Measurements from ENCODE around the gene ACSF3.

The ACSF3 gene

GRCh38 chr16:89190150-89190958 lies 96.7 kb downstream of the ACSF3 start:
- no peak for DNase-seq (ENCODE audit: low read depth)

- no peak for DNase-seq (ENCODE audit: low read depth)
Observed at GRCh38 chr16:89191033-89191900, 97.6 kb downstream of the ACSF3 start.

- DNase-seq (ENCODE audit: low read depth): no peak
Observed at GRCh38 chr16:89191901-89192185, 98.2 kb downstream of the ACSF3 start.

DNA sequence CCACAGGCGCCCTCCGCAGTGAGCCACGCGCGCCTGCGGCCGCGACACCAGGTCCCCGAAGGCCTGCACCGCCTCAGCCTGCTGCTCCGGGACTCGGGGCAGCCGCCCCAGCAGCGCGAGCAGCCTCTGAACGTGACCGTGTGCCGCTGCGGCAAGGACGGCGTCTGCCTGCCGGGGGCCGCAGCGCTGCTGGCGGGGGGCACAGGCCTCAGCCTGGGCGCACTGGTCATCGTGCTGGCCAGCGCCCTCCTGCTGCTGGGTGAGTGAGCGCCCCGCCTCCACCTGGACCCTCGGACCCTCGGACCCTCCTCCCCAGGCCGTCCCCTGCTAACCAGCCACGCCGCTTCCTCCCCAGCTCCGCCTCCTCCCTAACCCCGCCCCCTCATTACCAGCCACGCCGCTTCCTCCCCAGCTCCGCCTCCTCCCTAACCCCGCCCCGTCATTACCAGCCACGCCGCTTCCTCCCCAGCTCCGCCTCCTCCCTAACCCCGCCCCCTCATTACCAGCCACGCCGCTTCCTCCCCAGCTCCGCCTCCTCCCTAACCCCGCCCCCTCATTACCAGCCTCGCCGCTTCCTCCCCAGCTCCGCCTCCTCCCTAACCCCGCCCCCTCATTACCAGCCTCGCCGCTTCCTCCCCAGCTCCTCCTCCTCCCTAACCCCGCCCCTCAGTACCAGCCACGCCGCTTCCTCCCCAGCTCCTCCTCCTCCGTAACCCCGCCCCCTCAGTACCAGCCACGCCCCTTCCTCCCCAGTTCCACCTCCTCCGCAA lies 98.7 kb downstream of the ACSF3 start:
- peak; percentile 71 for DNase-seq (ENCODE audit: low read depth)

GRCh38 chr16:89192956-89193575 lies 99.4 kb downstream of the ACSF3 start:
- peak; percentile 51 for DNase-seq (ENCODE audit: low read depth)

DNA sequence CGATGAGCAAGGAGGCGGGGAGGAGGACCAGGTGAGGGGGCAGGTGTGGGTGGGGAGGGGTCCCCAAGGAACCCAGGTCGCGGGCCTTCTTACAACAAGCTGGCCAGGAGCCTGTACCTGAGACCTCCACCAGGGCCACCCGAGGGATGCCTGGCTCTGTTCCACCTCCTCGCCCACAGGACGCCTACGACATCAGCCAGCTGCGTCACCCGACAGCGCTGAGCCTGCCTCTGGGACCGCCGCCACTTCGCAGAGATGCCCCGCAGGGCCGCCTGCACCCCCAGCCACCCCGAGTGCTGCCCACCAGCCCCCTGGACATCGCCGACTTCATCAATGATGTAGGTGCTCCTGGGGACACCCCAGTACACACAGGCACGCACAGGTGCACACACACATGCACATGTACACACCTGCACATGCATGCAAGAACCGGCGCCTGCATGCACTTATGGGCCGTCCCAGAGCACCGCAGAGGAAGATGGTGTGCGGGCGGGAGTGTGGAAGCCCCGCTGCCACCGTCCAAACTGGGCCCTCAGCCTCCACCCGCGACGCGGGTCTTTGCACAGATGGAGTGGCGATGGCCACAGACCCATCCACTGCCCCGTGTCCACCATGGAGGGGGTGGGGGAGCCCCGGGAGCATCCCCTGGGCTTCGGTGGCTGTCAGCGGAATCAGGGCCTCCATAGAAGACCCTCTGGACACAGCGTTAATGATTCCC lies 100.1 kb downstream of the ACSF3 start:
- DNase-seq (ENCODE audit: low read depth): no peak

GRCh38 chr16:89194340-89195311 lies 101.0 kb downstream of the ACSF3 start:
- no peak for DNase-seq (ENCODE audit: low read depth)

DNA sequence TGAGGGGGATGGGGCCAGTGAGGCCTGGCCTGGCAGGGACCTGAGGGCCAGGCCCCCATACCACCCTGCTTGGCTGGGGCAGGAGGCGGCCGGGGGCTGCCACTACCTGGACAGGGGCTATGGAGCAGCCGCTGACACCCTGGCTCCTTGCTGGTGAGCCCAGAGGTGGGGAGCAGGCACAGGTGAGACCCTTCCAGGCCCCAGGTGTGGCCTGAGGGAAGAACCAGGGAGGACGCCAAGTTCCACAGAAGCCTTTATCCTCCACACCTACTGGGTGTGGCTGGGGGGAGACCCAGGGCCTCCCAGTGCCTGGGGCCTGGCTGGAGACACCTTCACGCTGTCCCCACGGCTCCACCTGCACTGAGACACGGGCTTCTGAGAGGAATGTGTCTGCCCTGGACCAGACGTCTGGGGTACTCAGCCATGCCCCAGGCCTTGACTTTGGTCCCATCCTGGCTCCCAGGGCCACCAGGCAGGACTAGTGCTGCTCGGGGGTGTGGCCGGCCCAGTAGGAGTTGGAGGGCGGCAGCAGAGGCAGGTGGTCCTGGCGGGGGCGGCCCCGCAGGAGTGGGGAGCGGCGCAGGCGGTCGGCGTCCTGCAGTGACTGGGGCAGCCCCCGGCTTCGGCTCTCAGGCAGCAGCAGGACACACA lies 102.0 kb downstream of the ACSF3 start:
- DNase-seq (ENCODE audit: low read depth): no peak

- no peak for DNase-seq (ENCODE audit: low read depth)
Observed at GRCh38 chr16:89197033-89197632, 103.5 kb downstream of the ACSF3 start.

GRCh38 chr16:89197633-89198416 lies 104.2 kb downstream of the ACSF3 start:
- no peak for DNase-seq (ENCODE audit: low read depth)

DNA sequence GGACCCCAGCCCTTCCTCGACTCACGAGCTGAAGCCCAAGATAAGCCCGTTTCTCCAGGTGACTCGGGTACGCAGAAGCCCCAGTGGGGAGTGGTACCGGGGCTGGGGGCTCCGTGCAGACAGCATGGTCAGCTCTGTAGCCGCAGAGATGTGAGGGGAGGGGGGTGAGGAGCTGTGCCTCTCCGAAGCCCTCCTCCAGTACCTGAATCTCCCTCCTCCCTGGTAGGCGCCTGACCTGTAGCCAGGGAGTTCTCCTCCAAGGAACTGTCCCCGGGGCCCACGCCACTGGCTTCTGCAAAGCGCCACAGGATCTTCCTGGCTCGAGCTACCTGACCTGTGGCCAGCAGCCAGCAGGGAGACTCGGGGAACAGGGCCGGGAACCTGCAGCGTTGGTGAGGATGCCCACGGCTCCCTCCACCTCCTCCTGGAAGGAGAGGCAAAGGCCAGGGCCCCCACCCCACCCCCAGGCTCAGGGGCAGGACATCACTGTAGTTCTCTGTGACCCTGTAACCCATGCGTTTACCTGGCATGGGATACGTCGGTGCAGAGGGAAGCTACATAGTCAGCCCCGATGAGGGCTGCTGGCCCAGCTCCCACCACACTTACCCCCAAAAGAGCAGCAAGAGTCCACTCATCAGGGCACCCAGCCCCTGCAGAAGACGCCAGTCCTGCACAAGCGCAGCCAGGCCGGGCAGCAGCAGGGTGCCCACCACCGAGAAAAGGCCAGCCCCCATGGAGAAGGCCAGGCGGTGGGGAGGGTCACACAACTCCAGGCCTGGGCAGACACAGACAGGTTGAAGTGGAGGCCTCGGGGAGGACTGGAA lies 105.0 kb downstream of the ACSF3 start:
- DNase-seq (ENCODE audit: low read depth): no peak

- DNase-seq (ENCODE audit: low read depth): no peak
Observed at GRCh38 chr16:89199241-89200123, 105.8 kb downstream of the ACSF3 start.

DNA sequence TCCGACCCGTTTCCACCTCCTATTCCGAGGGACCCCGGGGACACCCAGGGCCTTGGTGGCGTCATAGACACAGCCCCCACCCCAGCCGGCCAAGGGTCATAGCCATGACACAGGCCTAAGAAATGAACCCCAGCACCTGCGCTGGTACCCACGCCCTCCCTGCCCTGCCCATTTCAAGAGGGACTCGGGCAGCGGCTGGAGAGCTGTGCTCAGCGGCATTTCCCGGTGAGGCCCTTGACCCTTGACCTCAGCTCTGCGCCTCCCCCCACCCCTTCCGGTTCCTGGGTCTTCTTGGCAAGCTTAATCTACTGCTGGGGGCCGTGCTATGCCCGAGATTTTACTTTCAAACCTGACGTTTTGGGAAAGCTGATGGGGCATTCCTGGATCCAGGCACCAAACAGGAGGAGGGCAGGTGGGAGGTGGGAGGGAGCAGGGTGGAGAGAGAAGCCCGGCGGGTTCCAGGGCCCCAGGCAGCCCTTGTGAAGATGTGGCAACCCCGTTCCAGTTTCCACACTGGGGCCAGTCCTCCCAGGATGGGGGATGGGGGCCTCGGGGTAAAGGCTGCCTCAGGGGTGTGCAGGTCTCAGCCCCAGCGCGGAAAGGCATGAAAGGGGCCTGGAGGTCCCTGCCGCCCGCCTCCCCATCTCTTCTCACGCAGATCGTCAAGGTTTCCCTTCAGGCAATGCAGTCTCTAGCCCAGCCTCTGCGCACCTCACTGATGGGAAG lies 106.6 kb downstream of the ACSF3 start, which contains the start of gene SLC22A31:
TSS of gene SLC22A31 (minus strand) at position 414 of the 726 bp plus-strand sequence. CDS start at position 378, 36 bp downstream.
- DNase-seq (ENCODE audit: low read depth): no peak

DNA sequence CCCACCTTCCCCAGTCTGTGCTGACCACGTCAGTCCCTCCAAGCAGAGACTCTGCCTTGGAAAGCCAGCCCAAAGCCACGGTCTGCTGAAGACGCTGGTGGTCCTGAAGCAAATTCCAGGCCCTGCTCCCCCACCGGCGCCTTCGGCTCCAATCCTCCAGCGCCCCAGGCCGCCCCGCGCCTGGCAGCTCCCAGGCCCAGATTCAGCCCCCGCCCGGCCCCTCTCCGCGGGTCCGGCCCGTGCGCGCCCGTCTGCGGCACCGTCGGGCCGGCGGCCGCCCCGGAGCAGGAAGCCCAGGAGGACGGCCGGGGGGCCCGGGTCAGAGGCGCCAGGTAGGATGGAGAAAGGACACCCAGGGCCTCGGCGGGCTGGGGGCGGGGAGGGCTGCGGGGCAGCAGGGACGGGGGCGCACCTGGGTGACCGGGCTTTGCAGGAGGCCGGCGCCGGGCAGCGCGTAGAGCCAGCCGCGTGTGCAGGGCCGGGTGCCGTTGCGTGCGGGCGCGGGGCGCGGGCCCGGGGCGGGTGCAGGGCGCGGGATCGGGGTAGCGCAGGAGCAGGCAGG lies 107.3 kb downstream of the ACSF3 start:
- DNase-seq (ENCODE audit: low read depth): no peak
